Measurements from ENCODE around the gene FERMT3.

The FERMT3 gene

DNA sequence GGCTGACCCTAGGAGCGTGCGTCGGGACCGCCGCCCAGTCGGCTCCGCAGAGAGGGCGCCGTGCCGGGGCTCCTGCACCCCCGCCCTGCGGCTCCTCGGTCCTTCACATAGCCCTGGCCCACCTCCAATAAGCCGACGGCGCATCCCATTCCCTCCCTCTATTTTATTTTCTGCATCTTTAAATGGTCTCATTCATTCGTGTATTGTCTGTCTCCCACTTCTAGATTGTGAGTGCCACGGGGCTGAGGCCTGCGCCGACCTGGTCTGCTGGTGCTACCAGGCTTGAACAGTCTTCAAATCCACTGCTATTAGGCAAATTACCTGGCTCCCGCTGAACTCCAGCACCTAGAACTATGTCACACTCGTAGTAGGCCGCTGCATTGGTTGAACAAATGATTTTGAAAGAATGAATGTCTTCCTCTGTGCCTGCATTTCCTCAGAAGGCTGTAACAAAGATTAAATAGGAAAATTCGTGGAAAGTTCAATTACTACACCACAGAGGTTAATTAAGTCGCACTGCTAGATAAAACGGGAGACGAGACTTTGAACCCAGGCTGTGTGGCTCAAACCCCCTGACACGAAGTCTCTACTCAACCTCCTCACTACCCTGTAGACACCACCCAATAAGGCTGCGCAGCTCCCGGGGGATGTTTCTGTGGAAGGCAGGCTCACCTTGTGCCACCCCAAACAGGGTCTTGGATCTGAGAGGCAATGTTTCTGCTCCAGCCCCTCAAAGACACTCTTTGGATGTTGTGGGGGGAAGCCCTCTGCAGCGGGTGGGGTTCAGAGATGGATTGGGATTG lies 41.4 kb downstream of the FERMT3 start:
- H3K4me3 ChIP-seq (ENCODE audit: low read depth in 1 of 2, low read length in 2 of 2), result no peak overlapping the region
- ATAC-seq (ENCODE audit: insufficient read depth, low read depth) (no peak), DNase-seq (no peak)
- H3K36me3 ChIP-seq (ENCODE audit: insufficient read depth, low read length), result peaks cover 24% of the 10 kb centered on the region
- H4K20me1 ChIP-seq (ENCODE audit: insufficient read depth, low read length), result peaks cover 28% of the 10 kb centered on the region
- no peak overlapping the region for H2AFZ ChIP-seq (ENCODE audit: low read depth, low read length)
- H3K4me2 ChIP-seq (ENCODE audit: insufficient read depth, low read length), result no peak overlapping the region
- H3K4me1 ChIP-seq (ENCODE audit: insufficient read depth, low read length), result peaks cover 61% of the 10 kb centered on the region
- no peak overlapping the region for H3K27ac ChIP-seq (ENCODE audit: low read length)
- no peak overlapping the region for H3K9ac ChIP-seq (ENCODE audit: low read depth, low read length)
- H3K9me3 ChIP-seq (ENCODE audit: insufficient read depth, low read length, severe bottlenecking), result no peaks in the 10 kb centered on the region
- TF ChIP-seq EZH2 (IDR thresholded peaks at IDR 0.05; ENCODE audit: borderline replicate concordance, low read depth, low read length, severe bottlenecking) (no peak), CTCF (IDR thresholded peaks at IDR 0.05; ENCODE audit: borderline replicate concordance, extremely low read depth, low read length, poor library complexity, severe bottlenecking) (no peak)
- H3K27me3 ChIP-seq (ENCODE audit: insufficient read depth, low read length, poor library complexity), result no peaks in the 10 kb centered on the region
- H3K79me2 ChIP-seq (ENCODE audit: insufficient read depth, low read length), result peaks cover 39% of the 10 kb centered on the region

- Histone ChIP-seq H2AFZ (ENCODE audit: low read depth, low read length) (no peak overlapping the region), H3K27ac (ENCODE audit: low read length) (no peak overlapping the region), H3K27me3 (ENCODE audit: insufficient read depth, low read length, poor library complexity) (no peaks in the 10 kb centered on the region), H3K36me3 (ENCODE audit: insufficient read depth, low read length) (peaks cover 17% of the 10 kb centered on the region), H3K4me2 (ENCODE audit: insufficient read depth, low read length) (no peak overlapping the region), H3K9ac (ENCODE audit: low read depth, low read length) (no peak overlapping the region), H3K4me1 (ENCODE audit: insufficient read depth, low read length) (peaks cover 56% of the 10 kb centered on the region), H3K79me2 (ENCODE audit: insufficient read depth, low read length) (peaks cover 32% of the 10 kb centered on the region), H4K20me1 (ENCODE audit: insufficient read depth, low read length) (peaks cover 22% of the 10 kb centered on the region), H3K4me3 (ENCODE audit: low read depth in 1 of 2, low read length in 2 of 2) (no peak overlapping the region), H3K9me3 (ENCODE audit: insufficient read depth, low read length, severe bottlenecking) (no peaks in the 10 kb centered on the region)
- ATAC-seq (ENCODE audit: insufficient read depth, low read depth) (no peak), DNase-seq (no peak)
- TF ChIP-seq CTCF (IDR thresholded peaks at IDR 0.05; ENCODE audit: borderline replicate concordance, extremely low read depth, low read length, poor library complexity, severe bottlenecking) (no peak), EZH2 (IDR thresholded peaks at IDR 0.05; ENCODE audit: borderline replicate concordance, low read depth, low read length, severe bottlenecking) (no peak)
These were observed 42.1 kb downstream of the FERMT3 start for GRCh38 chr11:64248578-64248977.

DNA sequence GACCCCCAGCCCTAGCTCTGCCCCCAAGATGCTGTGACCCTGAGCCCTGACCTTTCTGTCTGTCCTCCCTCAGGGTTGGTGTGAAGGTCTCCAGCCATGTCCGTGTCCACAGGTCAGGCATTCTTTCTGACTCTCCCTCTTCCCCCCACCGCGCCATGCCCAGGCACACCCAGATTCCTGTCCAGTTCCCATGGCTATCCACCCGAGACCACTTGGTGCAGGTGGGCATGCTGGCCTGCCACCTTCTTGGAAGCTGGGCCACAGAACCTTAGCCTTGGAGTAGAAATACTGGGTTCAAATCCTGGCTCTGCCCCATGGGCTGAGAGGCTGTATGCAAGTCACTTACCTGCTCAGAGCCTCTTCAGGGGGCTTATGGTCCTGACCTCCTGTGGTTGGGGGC lies 42.5 kb downstream of the FERMT3 start:
- Histone ChIP-seq H3K4me1 (ENCODE audit: insufficient read depth, low read length) (peaks cover 52% of the 10 kb centered on the region), H3K27ac (ENCODE audit: low read length) (no peak overlapping the region), H3K79me2 (ENCODE audit: insufficient read depth, low read length) (peaks cover 28% of the 10 kb centered on the region), H3K27me3 (ENCODE audit: insufficient read depth, low read length, poor library complexity) (no peaks in the 10 kb centered on the region), H3K4me2 (ENCODE audit: insufficient read depth, low read length) (no peak overlapping the region), H3K9ac (ENCODE audit: low read depth, low read length) (no peak overlapping the region), H3K36me3 (ENCODE audit: insufficient read depth, low read length) (peaks cover 12% of the 10 kb centered on the region), H3K9me3 (ENCODE audit: insufficient read depth, low read length, severe bottlenecking) (no peaks in the 10 kb centered on the region), H3K4me3 (ENCODE audit: low read depth in 1 of 2, low read length in 2 of 2) (no peak overlapping the region), H4K20me1 (ENCODE audit: insufficient read depth, low read length) (peaks cover 21% of the 10 kb centered on the region), H2AFZ (ENCODE audit: low read depth, low read length) (no peak overlapping the region)
- ATAC-seq (ENCODE audit: insufficient read depth, low read depth) (no peak), DNase-seq (no peak)
- TF ChIP-seq EZH2 (IDR thresholded peaks at IDR 0.05; ENCODE audit: borderline replicate concordance, low read depth, low read length, severe bottlenecking) (no peak), CTCF (IDR thresholded peaks at IDR 0.05; ENCODE audit: borderline replicate concordance, extremely low read depth, low read length, poor library complexity, severe bottlenecking) (no peak)
